Mucosa of rectum (tissue), 2 donors: ENCODE data around the gene SIT1.
"Not testable (repeated sequence)": the region's sequence is repeated elsewhere in the genome, so short reads cannot be mapped to it uniquely, and the experiment has no call there.

Source experiments
- H3K27ac ChIP-seq, 2 donors: one replicate each; pipeline ENCODE4 v1.7.0; 2013; ENCODE audit warnings: inconsistent platforms in 2 of 2, low read depth in 2 of 2, low read length in 2 of 2
- H3K27me3 ChIP-seq, 2 donors: one replicate each; pipeline ENCODE4 v1.7.0; 2013; ENCODE audit warnings: low read length in 2 of 2; ENCODE audit not compliant: control insufficient read depth in 2 of 2, insufficient read depth in 2 of 2
- H3K36me3 ChIP-seq, 2 donors: one replicate each; pipeline ENCODE4 v1.7.0; 2013; ENCODE audit warnings: low read length in 2 of 2; ENCODE audit not compliant: control insufficient read depth in 2 of 2, insufficient read depth in 2 of 2
- H3K4me1 ChIP-seq, 2 donors: one replicate each; pipeline ENCODE4 v1.7.0; 2013; ENCODE audit warnings: low read length in 2 of 2, mild to moderate bottlenecking in 1 of 2; ENCODE audit not compliant: control insufficient read depth in 2 of 2, insufficient read depth in 2 of 2
- H3K4me3 ChIP-seq, 2 donors: one replicate each; pipeline ENCODE4 v1.7.0; 2013; ENCODE audit warnings: low read length in 2 of 2
- H3K9ac ChIP-seq, 2 donors: one replicate each; pipeline ENCODE4 v1.7.0; 2013; ENCODE audit warnings: low read length in 2 of 2, low read depth in 1 of 2, mild to moderate bottlenecking in 1 of 2
- H3K9me3 ChIP-seq, 2 donors: one replicate each; pipeline ENCODE4 v1.7.0; 2013; ENCODE audit warnings: low read length in 2 of 2; ENCODE audit not compliant: control insufficient read depth in 2 of 2
- donor health status: healthy.
- donor health status: Normal muscosa, but diverticular disease.

Gene SIT1

DNA sequence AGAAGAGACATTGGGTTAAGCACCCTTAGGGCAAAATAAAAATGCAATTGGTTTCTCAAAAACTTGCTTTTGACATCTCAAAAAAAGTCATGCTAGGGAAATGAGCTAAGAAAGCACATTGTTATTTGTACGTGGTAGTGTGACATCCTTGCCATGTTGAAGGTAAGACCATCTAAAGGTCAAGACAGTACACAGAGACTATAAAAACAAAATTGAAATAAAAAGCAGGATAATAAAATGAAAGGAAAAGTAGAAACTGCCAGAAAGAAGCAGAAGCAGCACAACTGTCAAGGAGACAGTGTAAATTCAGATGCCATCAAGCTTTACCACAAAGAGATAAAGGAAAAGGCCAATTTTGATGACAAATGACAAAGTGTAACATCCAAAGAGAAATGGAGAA is 11.5 kb downstream of the SIT1 start:
- not testable (repeated sequence) for H3K27me3 ChIP-seq, H3K4me1 ChIP-seq, H3K4me3 ChIP-seq, H3K36me3 ChIP-seq, H3K27ac ChIP-seq, H3K9me3 ChIP-seq, H3K9ac ChIP-seq

GRCh38 chr9:35638751-35639150 is 12.0 kb downstream of the SIT1 start:
- not testable (repeated sequence) for H3K4me1 ChIP-seq

GRCh38 chr9:35637427-35637955 is 13.2 kb downstream of the SIT1 start:
- not testable (repeated sequence) for H3K9ac ChIP-seq, H3K27ac ChIP-seq, H3K9me3 ChIP-seq, H3K36me3 ChIP-seq, H3K4me1 ChIP-seq, H3K4me3 ChIP-seq, H3K27me3 ChIP-seq

More at GRCh38 chr9:35638751-35639150, 12.0 kb downstream of the SIT1 start:
- not testable (repeated sequence) for H3K27ac ChIP-seq, H3K9ac ChIP-seq, H3K36me3 ChIP-seq, H3K27me3 ChIP-seq, H3K9me3 ChIP-seq, H3K4me3 ChIP-seq

DNA sequence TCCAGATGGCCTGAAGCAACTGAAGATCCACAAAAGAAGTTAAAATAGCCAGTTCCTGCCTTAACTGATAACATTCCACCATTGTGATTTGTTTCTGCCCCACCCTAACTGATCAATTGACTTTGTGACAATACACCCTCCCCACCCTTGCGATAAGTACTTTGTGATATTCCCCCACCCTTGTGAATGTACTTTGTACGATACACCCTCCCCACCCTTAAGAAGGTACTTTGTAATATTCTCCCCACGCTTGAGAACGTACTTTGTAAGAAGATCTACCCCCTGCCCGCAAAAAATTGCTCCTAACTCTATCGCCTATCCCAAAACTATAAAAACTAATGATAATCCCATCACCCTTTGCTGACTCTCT is 13.9 kb downstream of the SIT1 start:
- not testable (repeated sequence) for H3K4me1 ChIP-seq, H3K9me3 ChIP-seq, H3K9ac ChIP-seq, H3K27me3 ChIP-seq, H3K27ac ChIP-seq, H3K36me3 ChIP-seq, H3K4me3 ChIP-seq

- Histone ChIP-seq H3K36me3 (no peaks in the 10 kb centered on the region), H3K9ac (no peak overlapping the region), H3K4me1 (no peaks in the 10 kb centered on the region), H3K27ac (peak overlapping the region; percentile 13 to 40), H3K9me3 (no peaks in the 10 kb centered on the region), H3K4me3 (peak overlapping the region in 1 of 2 donors; percentile 7), H3K27me3 (no peaks in the 10 kb centered on the region)
Measured at GRCh38 chr9:35636135-35636876, 14.4 kb downstream of the SIT1 start.

DNA sequence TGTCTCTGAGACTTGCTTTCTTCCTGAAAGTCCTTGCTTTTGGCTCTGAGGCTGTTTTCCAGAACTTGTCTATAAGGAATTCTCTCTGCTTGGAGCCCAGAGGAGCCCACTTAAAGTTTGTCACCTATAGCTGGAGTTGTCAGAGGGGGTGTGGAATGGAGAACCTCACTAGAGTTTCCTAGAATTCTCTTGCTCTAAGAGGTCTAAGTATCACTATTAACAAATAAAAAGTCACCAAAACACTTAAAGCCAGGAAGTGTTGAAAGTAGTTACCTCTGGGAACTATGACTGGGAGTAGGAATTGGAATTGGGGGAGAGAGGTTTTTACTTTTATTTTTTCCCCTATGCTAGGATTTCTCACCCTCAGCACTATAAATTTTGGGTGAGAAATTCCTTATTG is 15.0 kb downstream of the SIT1 start:
- H3K27ac ChIP-seq: peak overlapping the region; percentile 13 to 40
- no peaks in the 10 kb centered on the region for H3K27me3 ChIP-seq
- no peak overlapping the region for H3K4me3 ChIP-seq
- H3K9me3 ChIP-seq: no peaks in the 10 kb centered on the region
- no peaks in the 10 kb centered on the region for H3K36me3 ChIP-seq
- no peaks in the 10 kb centered on the region for H3K4me1 ChIP-seq
- H3K9ac ChIP-seq: peak overlapping the region in 1 of 2 donors; percentile 28

DNA sequence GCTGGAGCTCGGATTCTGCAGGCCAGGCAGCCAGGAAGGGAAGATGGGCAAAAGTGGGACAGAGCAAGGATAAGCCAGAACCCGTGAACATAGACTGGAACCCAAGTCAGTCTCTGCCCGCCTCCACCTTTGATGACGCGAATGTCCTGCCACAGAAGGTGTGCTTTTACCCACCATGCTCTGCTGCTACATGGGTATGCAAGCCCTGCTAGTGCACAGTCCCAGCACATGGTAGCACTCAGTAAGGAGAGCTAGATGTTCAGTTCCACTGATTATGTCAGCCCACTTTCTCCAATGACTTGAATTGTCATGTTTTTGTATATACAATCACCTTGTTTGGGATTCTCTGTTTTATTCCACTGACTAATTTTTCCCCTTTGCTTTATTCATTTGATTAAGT is 21.1 kb downstream of the SIT1 start:
- no peaks in the 10 kb centered on the region for H3K27me3 ChIP-seq
- H3K9me3 ChIP-seq: no peaks in the 10 kb centered on the region
- H3K27ac ChIP-seq: no peak overlapping the region
- no peaks in the 10 kb centered on the region for H3K36me3 ChIP-seq
- no peak overlapping the region for H3K4me3 ChIP-seq
- no peaks in the 10 kb centered on the region for H3K4me1 ChIP-seq
- H3K9ac ChIP-seq: no peak overlapping the region

DNA sequence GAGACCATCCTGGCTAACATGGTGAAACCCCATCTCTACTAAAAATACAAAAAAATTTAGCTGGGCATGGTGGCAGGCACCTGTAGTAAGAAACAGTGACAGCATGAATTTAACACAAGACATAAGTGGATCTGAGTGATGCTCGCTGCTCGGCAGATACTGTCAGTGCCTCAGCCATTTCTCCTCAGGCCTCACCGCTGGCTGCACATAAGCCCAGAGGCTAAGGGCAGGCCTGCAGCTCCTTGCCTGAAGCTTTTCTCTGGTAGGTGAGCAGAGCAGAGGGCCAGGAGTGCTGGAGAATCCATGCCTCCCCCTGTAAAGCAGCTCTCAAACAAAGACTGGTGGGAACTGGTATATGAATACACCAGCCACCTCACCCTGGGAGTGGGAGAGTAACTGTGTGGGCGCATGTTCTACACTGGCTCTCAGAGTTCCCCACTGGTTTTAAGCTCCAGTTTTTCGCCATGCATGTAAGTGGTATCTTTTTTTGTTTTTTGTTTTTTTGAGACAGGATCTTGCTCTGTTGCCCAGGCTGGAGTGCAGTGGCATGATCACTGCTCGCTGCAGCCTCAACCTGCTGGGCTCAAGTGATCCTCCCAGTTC is 22.2 kb downstream of the SIT1 start:
- Histone ChIP-seq H3K4me3 (no peak overlapping the region), H3K9me3 (no peaks in the 10 kb centered on the region), H3K9ac (no peak overlapping the region), H3K27me3 (no peaks in the 10 kb centered on the region), H3K36me3 (no peaks in the 10 kb centered on the region), H3K27ac (no peak overlapping the region), H3K4me1 (no peaks in the 10 kb centered on the region)

GRCh38 chr9:35627575-35627974 is 23.2 kb downstream of the SIT1 start:
- Histone ChIP-seq H3K4me1 (no peaks in the 10 kb centered on the region), H3K36me3 (no peaks in the 10 kb centered on the region), H3K9me3 (no peaks in the 10 kb centered on the region), H3K27ac (no peak overlapping the region), H3K4me3 (no peak overlapping the region), H3K27me3 (no peaks in the 10 kb centered on the region), H3K9ac (no peak overlapping the region)

GRCh38 chr9:35619800-35620158 is 31.0 kb downstream of the SIT1 start:
- Histone ChIP-seq H3K27me3 (no peaks in the 10 kb centered on the region), H3K9me3 (no peaks in the 10 kb centered on the region), H3K27ac (peak overlapping the region in 1 of 2 donors; percentile 48), H3K36me3 (no peaks in the 10 kb centered on the region), H3K4me3 (no peak overlapping the region), H3K9ac (no peak overlapping the region), H3K4me1 (peaks cover 5 to 10% of the 10 kb centered on the region in 2 donors)
